Calu3 (cell line): Measurements from ENCODE around the gene AMBRA1. TPM values are rescaled to one million over a fixed set of nuclear protein-coding genes. Genes with fewer than 3 reads are reported as not detected.

Experiments used
- BruUV-seq: library from RNA; stranded (reverse); fragments of 400-500 nt; replicated peaks from 2 replicates; lab custom pipeline; 2021; lab: Mats Ljungman, UMichigan
- CTCF ChIA-PET: fragments of 300-600 bp; sonication (Branson Sonifier 250); formaldehyde crosslinking; loops from one replicate; lab custom pipeline; 2022; ENCODE audit warnings: antibody characterized with exemption; lab: Charles Lee
- DNase-seq: peaks from one replicate; pipeline ENCODE4 v3.0.0; 2022
- H3K27ac Mint-ChIP-seq: one replicate; pipeline ENCODE4 v1.8.0; 2022; ENCODE audit warnings: mixed read lengths; ENCODE audit not compliant: unreplicated experiment
- H3K27me3 Mint-ChIP-seq: one replicate; pipeline ENCODE4 v1.8.0; 2022; ENCODE audit warnings: mixed read lengths; ENCODE audit not compliant: unreplicated experiment
- H3K36me3 Mint-ChIP-seq: one replicate; pipeline ENCODE4 v1.8.0; 2022; ENCODE audit warnings: mild to moderate bottlenecking, moderate library complexity, mixed read lengths; ENCODE audit not compliant: insufficient read depth, unreplicated experiment
- H3K4me1 Mint-ChIP-seq: one replicate; pipeline ENCODE4 v1.8.0; 2022; ENCODE audit warnings: mild to moderate bottlenecking, low read depth, mixed read lengths; ENCODE audit not compliant: unreplicated experiment
- H3K4me3 Mint-ChIP-seq: one replicate; pipeline ENCODE4 v1.8.0; 2022; ENCODE audit warnings: mild to moderate bottlenecking, low read depth, moderate library complexity, mixed read lengths; ENCODE audit not compliant: unreplicated experiment
- H3K9me3 Mint-ChIP-seq: one replicate; pipeline ENCODE4 v1.8.0; 2022; ENCODE audit warnings: low read depth, mixed read lengths; ENCODE audit not compliant: unreplicated experiment
- intact Hi-C: fragments of 100-400 bp; cut with micrococcal nuclease; formaldehyde crosslinking; loops from one replicate; pipeline ENCODE4 v1.10.0; 2022; ENCODE audit not compliant: unreplicated experiment
- total RNA-seq: library from RNA; stranded (reverse); gene quantifications from 2 replicates; pipeline ENCODE4 v1.2.3, GENCODE V29; 2022
- TF ChIP-seq, protein P1 (sequence below): fragments of 200-600 bp; IDR thresholded peaks from one replicate; pipeline ENCODE4 v1.8.0; 2022; ENCODE audit warnings: antibody characterized with exemption; ENCODE audit not compliant: unreplicated experiment

The AMBRA1 gene
- total RNA-seq, 1 experiment from 2014 or later = 35.0 TPM

DNA sequence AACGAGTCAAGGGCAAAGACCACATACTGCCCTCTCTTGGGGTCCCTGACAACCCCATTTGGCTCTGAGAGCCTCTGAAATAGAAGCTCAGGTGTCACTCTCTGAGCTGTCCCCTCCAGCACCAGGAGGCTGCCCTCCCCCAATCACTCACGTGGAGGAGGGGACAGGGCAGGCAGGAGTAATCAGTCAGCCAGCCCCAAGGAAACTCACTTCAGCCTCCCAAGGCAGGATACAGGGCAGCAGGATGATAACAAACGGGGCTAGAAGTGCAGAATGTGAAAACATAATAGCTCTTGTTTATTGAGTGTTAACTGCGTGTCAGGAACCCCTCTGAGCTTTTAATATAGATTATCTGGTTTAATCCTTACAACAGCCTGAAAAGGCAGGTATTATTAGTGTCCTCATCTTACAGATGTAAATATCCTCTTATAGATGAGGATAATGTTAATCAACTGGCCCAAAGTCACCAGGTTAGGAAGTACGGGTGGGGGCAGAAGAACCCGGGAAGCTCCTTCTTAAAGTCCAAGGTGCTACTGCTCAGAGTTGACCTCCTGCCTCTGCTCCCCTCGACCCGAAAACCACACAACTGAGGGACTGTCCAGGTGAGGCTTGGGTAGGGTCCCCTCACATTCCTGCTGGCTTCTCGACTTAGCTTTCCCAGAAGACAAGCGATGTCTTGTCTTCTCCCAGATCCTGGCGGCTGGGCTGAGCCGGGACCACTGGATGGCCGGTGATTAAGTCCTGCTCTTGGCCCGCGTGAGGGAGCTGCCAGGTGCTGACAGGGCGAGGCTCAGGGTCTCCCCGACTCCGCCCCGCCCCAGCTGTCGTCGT lies 205.0 kb downstream of the AMBRA1 start:
- Mint-ChIP-seq H3K4me3 (peak overlapping the region; percentile 81), H3K27ac (no peak overlapping the region), H3K4me1 (peaks cover 37% of the 10 kb centered on the region), H3K36me3 (peaks cover 28% of the 10 kb centered on the region), H3K27me3 (peaks cover 73% of the 10 kb centered on the region), H3K9me3 (no peaks in the 10 kb centered on the region)
- TF ChIP-seq, protein P1, sequence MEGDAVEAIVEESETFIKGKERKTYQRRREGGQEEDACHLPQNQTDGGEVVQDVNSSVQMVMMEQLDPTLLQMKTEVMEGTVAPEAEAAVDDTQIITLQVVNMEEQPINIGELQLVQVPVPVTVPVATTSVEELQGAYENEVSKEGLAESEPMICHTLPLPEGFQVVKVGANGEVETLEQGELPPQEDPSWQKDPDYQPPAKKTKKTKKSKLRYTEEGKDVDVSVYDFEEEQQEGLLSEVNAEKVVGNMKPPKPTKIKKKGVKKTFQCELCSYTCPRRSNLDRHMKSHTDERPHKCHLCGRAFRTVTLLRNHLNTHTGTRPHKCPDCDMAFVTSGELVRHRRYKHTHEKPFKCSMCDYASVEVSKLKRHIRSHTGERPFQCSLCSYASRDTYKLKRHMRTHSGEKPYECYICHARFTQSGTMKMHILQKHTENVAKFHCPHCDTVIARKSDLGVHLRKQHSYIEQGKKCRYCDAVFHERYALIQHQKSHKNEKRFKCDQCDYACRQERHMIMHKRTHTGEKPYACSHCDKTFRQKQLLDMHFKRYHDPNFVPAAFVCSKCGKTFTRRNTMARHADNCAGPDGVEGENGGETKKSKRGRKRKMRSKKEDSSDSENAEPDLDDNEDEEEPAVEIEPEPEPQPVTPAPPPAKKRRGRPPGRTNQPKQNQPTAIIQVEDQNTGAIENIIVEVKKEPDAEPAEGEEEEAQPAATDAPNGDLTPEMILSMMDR = no peak
- no TSS peak for BruUV-seq
- no peak for DNase-seq
- intact Hi-C loops = loop anchor here (5.0 kb wide), 1 partner anchor 148 kb away; no protein-coding TSS in a partner anchor
- CTCF ChIA-PET = interaction anchor here (0.5 to 1.2 kb wide), 4 partner anchors 41 to 221 kb away, joined by 3 read pairs; partner anchors contain the start of gene DGKZ

DNA sequence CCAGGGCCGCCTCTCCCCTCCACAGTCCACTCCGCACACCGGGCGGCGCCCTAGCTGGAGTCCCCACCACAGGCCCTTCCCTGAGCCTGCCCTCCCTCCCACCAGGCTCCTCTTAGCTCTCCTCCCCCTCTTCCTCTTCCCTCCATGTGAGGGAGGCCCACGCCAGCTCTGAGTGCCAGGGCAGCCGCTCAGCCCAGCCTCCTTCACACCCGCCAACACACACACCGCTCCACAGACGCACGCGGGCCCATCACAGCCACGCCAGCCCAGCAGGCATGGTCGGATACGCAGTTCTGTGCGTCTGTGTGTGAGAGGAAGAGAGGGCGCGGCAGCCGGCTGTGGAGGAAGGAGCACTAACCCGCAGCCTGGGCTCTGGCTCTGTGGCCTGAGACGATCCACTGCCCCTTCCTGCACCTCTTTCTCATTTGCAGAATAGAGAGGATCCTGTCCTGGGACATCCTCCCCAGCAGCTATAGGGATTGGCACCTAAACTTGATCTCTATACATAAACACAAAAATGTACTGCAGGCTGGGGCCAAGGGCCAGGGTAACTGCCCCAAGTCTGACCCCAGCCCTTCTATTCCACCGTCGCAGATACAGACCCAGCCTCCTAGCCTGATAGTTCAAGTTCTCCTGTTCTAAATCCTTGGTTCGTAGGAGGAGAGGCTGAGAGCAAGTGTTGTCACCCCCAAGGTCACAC lies 205.8 kb downstream of the AMBRA1 start:
- H3K36me3 Mint-ChIP-seq = peaks cover 27% of the 10 kb centered on the region

DNA sequence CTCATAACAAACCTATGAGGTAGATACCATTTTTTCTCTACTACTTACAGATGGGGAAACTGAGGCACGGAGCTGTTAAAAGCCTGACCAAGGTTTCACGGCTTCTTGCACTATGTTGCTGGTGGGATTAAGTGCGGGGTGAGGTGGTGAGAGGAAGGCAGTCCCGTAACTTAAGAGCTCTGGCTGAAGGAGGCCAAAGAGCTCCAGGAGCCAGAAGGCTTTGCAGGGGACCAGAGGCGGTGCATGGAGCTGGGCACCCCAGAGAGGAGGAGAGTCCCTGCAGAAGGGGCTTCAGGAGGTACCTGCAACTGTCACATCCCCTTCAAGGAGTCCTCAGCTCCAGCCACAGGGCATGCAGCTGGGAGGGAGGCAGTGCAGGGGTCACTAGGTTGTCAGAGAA lies 206.4 kb downstream of the AMBRA1 start:
- no peak overlapping the region for H3K4me3 Mint-ChIP-seq
- intact Hi-C loops = loop anchor here (5.0 kb wide), 1 partner anchor 150 kb away; no protein-coding TSS in a partner anchor
- CTCF ChIA-PET = no interaction called here
- H3K27ac Mint-ChIP-seq = no peak overlapping the region
- BruUV-seq = no TSS peak
- H3K4me1 Mint-ChIP-seq = peaks cover 29% of the 10 kb centered on the region
- peaks cover 59% of the 10 kb centered on the region for H3K27me3 Mint-ChIP-seq
- H3K36me3 Mint-ChIP-seq = peaks cover 21% of the 10 kb centered on the region
- TF ChIP-seq, protein P1 = no peak
- H3K9me3 Mint-ChIP-seq = no peaks in the 10 kb centered on the region
- no peak for DNase-seq

More for the DNA sequence above, 205.8 kb downstream of the AMBRA1 start:
- peaks cover 65% of the 10 kb centered on the region for H3K27me3 Mint-ChIP-seq
- no peak overlapping the region for H3K27ac Mint-ChIP-seq
- TF ChIP-seq, protein P1 = no peak
- peaks cover 35% of the 10 kb centered on the region for H3K4me1 Mint-ChIP-seq
- no peaks in the 10 kb centered on the region for H3K9me3 Mint-ChIP-seq
- H3K4me3 Mint-ChIP-seq = no peak overlapping the region
- CTCF ChIA-PET = interaction anchor here (0.9 kb wide), 1 partner anchor 141 kb away, joined by 3 read pairs; no protein-coding TSS in a partner anchor
- DNase-seq = no peak
- no TSS peak for BruUV-seq
- intact Hi-C loops = loop anchor here (5.0 kb wide), 1 partner anchor 149 kb away; no protein-coding TSS in a partner anchor

DNA sequence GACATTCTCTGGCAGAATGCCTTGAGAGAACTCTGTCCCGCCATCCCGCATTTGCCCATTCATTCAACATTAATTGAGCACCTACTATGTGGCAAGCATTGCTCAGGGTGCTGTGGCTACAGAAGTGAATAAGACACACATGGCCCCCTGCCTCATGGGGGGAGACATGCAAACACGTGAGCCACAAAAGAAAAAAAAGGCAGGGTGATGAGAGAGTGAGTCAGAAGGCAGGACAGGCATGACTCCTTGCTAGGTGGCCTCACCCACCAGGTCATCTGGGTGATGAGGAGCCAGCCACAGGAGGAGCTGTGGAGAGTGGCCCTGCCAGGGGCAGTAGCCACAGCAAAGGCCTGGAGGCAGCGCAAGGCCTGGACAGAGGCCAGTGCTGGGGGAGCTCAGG lies 207.1 kb downstream of the AMBRA1 start:
- H3K36me3 Mint-ChIP-seq = peaks cover 26% of the 10 kb centered on the region
- H3K9me3 Mint-ChIP-seq = no peaks in the 10 kb centered on the region
- H3K27ac Mint-ChIP-seq = no peak overlapping the region
- intact Hi-C loops = loop anchor here (5.0 kb wide), 1 partner anchor 151 kb away; no protein-coding TSS in a partner anchor
- TF ChIP-seq, protein P1 = no peak
- peaks cover 28% of the 10 kb centered on the region for H3K4me1 Mint-ChIP-seq
- H3K4me3 Mint-ChIP-seq = no peak overlapping the region
- CTCF ChIA-PET = no interaction called here
- DNase-seq = no peak
- BruUV-seq = no TSS peak
- peaks cover 55% of the 10 kb centered on the region for H3K27me3 Mint-ChIP-seq
